ENCODE data around the gene ANO3. TPM values are rescaled to one million over a fixed set of nuclear protein-coding genes. Genes with fewer than 3 reads are reported as not detected.

The ANO3 gene
- total and polyA plus RNA-seq, 2 of the 4 experiments (the other 2 are of a cell fraction) = 0.02 to 0.18 TPM

GRCh38 chr11:26332572-26332915, 614 bp downstream of the ANO3 start:
- in situ Hi-C loops (cut with MboI; ENCODE audit: low sequenced_read_pairs) = no loop called here

More at GRCh38 chr11:26332572-26332915, 614 bp downstream of the ANO3 start:
- Histone ChIP-seq H4K8ac (ENCODE audit: low read depth in 2 of 2, low read length in 2 of 2) (no peak overlapping the region), H3K9me3 (ENCODE audit: control insufficient read depth, insufficient read depth, low read length) (no peaks in the 10 kb centered on the region), H3K79me1 (ENCODE audit: low read depth in 1 of 2, low read length in 2 of 2) (no peaks in the 10 kb centered on the region), H3K56ac (ENCODE audit: extremely low read depth, insufficient read depth, low read length) (no peak overlapping the region), H3K18ac (ENCODE audit: low read depth, low read length) (no peak overlapping the region), H4K91ac (ENCODE audit: insufficient read depth, low read depth, low read length) (no peak overlapping the region), H3K36me3 (ENCODE audit: control insufficient read depth, insufficient read depth, low read length) (no peaks in the 10 kb centered on the region), H2BK120ac (ENCODE audit: low read depth, low read length) (no peak overlapping the region), H4K20me1 (ENCODE audit: insufficient read depth, low read length) (no peaks in the 10 kb centered on the region), H2AK9ac (replicated peaks; ENCODE audit: low read depth, low read length, poor library complexity) (no peak overlapping the region), H2AK5ac (ENCODE audit: low read depth, low read length) (no peak overlapping the region), H2BK5ac (ENCODE audit: low read depth, low read length, poor library complexity, severe bottlenecking) (no peak overlapping the region), H3K9me1 (ENCODE audit: insufficient read depth, low read length) (no peaks in the 10 kb centered on the region), H3K14ac (replicated peaks; ENCODE audit: low read depth, low read length) (no peak overlapping the region), H2BK15ac (ENCODE audit: low read depth, low read length) (no peak overlapping the region), H3K23ac (ENCODE audit: low read depth, low read length) (no peak overlapping the region), H3K4me3 (ENCODE audit: insufficient read depth, low read depth, low read length) (no peak overlapping the region), H3K4me2 (ENCODE audit: low read depth, low read length) (no peak overlapping the region; the same call in 1 of the 2 replicates), H4K5ac (ENCODE audit: low read depth, low read length) (no peak overlapping the region), H3K9ac (ENCODE audit: low read depth, low read length) (no peak overlapping the region), H2BK20ac (ENCODE audit: low read depth, low read length) (no peak overlapping the region), H3K4me1 (ENCODE audit: control insufficient read depth, insufficient read depth, low read length) (no peaks in the 10 kb centered on the region), H3K27me3 (ENCODE audit: control insufficient read depth, insufficient read depth, low read length) (peaks cover 10% of the 10 kb centered on the region), H2AFZ (replicated peaks; ENCODE audit: low read length, poor library complexity) (no peak overlapping the region), H3K27ac (ENCODE audit: insufficient read depth, low read length) (no peak overlapping the region), H3K4ac (ENCODE audit: low read depth, low read length) (no peak overlapping the region)
- POLR2A ChIA-PET (ENCODE audit: unreplicated experiment) = no interaction called here
- WGBS, 2 experiments (ENCODE audit: extremely low coverage in 2 of 2, insufficient read length in 1 of 2) = no CpG with 5 or more reads among the region's 5 CpGs
- no peak for ATAC-seq (ENCODE audit: low read depth)
- TF ChIP-seq FOS (IDR thresholded peaks at IDR 0.05; ENCODE audit: low read depth, low read length) (no peak), RAD21 (IDR thresholded peaks at IDR 0.05; ENCODE audit: low read length) (no peak), MAZ (IDR thresholded peaks at IDR 0.05; ENCODE audit: borderline replicate concordance, low read depth, low read length) (no peak), RCOR1 (IDR thresholded peaks at IDR 0.05; ENCODE audit: insufficient replicate concordance, low read length) (no peak), MXI1 (IDR thresholded peaks at IDR 0.05; ENCODE audit: borderline replicate concordance, low read depth, low read length) (no peak), CHD1 (IDR thresholded peaks at IDR 0.05; ENCODE audit: low read depth, low read length) (no peak), SMC3 (IDR thresholded peaks at IDR 0.05; ENCODE audit: low read depth, low read length) (no peak), RFX5 (IDR thresholded peaks at IDR 0.05; ENCODE audit: low read depth, low read length) (no peak)
- TF ChIP-seq, protein P1, sequence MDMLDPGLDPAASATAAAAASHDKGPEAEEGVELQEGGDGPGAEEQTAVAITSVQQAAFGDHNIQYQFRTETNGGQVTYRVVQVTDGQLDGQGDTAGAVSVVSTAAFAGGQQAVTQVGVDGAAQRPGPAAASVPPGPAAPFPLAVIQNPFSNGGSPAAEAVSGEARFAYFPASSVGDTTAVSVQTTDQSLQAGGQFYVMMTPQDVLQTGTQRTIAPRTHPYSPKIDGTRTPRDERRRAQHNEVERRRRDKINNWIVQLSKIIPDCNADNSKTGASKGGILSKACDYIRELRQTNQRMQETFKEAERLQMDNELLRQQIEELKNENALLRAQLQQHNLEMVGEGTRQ (IDR thresholded peaks at IDR 0.05; ENCODE audit: low read depth, low read length) = no peak
- TF ChIP-seq, protein P2, sequence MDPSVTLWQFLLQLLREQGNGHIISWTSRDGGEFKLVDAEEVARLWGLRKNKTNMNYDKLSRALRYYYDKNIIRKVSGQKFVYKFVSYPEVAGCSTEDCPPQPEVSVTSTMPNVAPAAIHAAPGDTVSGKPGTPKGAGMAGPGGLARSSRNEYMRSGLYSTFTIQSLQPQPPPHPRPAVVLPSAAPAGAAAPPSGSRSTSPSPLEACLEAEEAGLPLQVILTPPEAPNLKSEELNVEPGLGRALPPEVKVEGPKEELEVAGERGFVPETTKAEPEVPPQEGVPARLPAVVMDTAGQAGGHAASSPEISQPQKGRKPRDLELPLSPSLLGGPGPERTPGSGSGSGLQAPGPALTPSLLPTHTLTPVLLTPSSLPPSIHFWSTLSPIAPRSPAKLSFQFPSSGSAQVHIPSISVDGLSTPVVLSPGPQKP (IDR thresholded peaks at IDR 0.05; ENCODE audit: borderline replicate concordance, low read depth, low read length) = no peak
- TF ChIP-seq, protein P3, sequence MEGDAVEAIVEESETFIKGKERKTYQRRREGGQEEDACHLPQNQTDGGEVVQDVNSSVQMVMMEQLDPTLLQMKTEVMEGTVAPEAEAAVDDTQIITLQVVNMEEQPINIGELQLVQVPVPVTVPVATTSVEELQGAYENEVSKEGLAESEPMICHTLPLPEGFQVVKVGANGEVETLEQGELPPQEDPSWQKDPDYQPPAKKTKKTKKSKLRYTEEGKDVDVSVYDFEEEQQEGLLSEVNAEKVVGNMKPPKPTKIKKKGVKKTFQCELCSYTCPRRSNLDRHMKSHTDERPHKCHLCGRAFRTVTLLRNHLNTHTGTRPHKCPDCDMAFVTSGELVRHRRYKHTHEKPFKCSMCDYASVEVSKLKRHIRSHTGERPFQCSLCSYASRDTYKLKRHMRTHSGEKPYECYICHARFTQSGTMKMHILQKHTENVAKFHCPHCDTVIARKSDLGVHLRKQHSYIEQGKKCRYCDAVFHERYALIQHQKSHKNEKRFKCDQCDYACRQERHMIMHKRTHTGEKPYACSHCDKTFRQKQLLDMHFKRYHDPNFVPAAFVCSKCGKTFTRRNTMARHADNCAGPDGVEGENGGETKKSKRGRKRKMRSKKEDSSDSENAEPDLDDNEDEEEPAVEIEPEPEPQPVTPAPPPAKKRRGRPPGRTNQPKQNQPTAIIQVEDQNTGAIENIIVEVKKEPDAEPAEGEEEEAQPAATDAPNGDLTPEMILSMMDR (conservative IDR thresholded peaks at IDR 0.05; ENCODE audit: low read depth, low read length) = no peak
- BruUV-seq (replicated peaks) = no TSS peak
- CTCF ChIA-PET = interaction anchor here (0.6 to 1.5 kb wide), 2 partner anchors 28 to 826 kb away, joined by 4 to 6 read pairs; no protein-coding TSS in a partner anchor
- DNase-seq = no peak
- intact Hi-C loops (cut with micrococcal nuclease) (no loop called here), dilution Hi-C loops (cut with HindIII; ENCODE audit: low sequenced_read_pairs, unreplicated experiment) (no loop called here)
